ENCODE measurements around the gene TMEM131L.

- TF ChIP-seq CTCF (IDR thresholded peaks at IDR 0.05) (no peak), EP300 (IDR thresholded peaks at IDR 0.05) (no peak), POLR2A (IDR thresholded peaks at IDR 0.05) (no peak)
Observed at GRCh38 chr4:153595894-153596601, 129.9 kb downstream of the TMEM131L start.
